ENCODE results near the gene JAKMIP1.

The JAKMIP1 gene

GRCh38 chr4:6180841-6181631, 19.3 kb downstream of the JAKMIP1 start:
- peak; percentile 66 for DNase-seq (ENCODE audit: low read depth)

GRCh38 chr4:6179362-6179761, 21.0 kb downstream of the JAKMIP1 start:
- no peak for DNase-seq (ENCODE audit: low read depth)

GRCh38 chr4:6178757-6179156, 21.6 kb downstream of the JAKMIP1 start:
- no peak for DNase-seq (ENCODE audit: low read depth)

- peak; percentile 55 for DNase-seq (ENCODE audit: low read depth)
These were observed 22.7 kb downstream of the JAKMIP1 start for GRCh38 chr4:6177587-6178197.

GRCh38 chr4:6175426-6175825, 24.9 kb downstream of the JAKMIP1 start:
- DNase-seq (ENCODE audit: low read depth), result no peak

- DNase-seq (ENCODE audit: low read depth), result no peak
These were observed 27.5 kb downstream of the JAKMIP1 start for GRCh38 chr4:6172927-6173200.

- no peak for DNase-seq (ENCODE audit: low read depth)
These were observed 28.0 kb downstream of the JAKMIP1 start for GRCh38 chr4:6172093-6172926.

- DNase-seq (ENCODE audit: low read depth), result no peak
These were observed 31.1 kb downstream of the JAKMIP1 start for GRCh38 chr4:6169239-6169638.

- DNase-seq (ENCODE audit: low read depth), result no peak
These were observed 34.6 kb downstream of the JAKMIP1 start for GRCh38 chr4:6165766-6166165.

- DNase-seq (ENCODE audit: low read depth), result no peak
These were observed 37.5 kb downstream of the JAKMIP1 start for GRCh38 chr4:6162885-6163284.

GRCh38 chr4:6161921-6162464, 38.4 kb downstream of the JAKMIP1 start:
- DNase-seq (ENCODE audit: low read depth), result no peak

GRCh38 chr4:6160536-6160935, 39.8 kb downstream of the JAKMIP1 start:
- DNase-seq (ENCODE audit: low read depth), result no peak

- no peak for DNase-seq (ENCODE audit: low read depth)
These were observed 42.4 kb downstream of the JAKMIP1 start for GRCh38 chr4:6157926-6158325.

- DNase-seq (ENCODE audit: low read depth), result no peak
These were observed 44.2 kb downstream of the JAKMIP1 start for GRCh38 chr4:6155996-6156750.

- no peak for DNase-seq (ENCODE audit: low read depth)
These were observed 45.5 kb downstream of the JAKMIP1 start for GRCh38 chr4:6154875-6155274.

GRCh38 chr4:6153874-6154273, 46.5 kb downstream of the JAKMIP1 start:
- DNase-seq (ENCODE audit: low read depth), result no peak

- no peak for DNase-seq (ENCODE audit: low read depth)
These were observed 47.3 kb downstream of the JAKMIP1 start for GRCh38 chr4:6152869-6153705.

GRCh38 chr4:6150046-6150735, 50.2 kb downstream of the JAKMIP1 start:
- no peak for DNase-seq (ENCODE audit: low read depth)

- no peak for DNase-seq (ENCODE audit: low read depth)
These were observed 51.7 kb downstream of the JAKMIP1 start for GRCh38 chr4:6148506-6149205.

- DNase-seq (ENCODE audit: low read depth), result no peak
These were observed 52.9 kb downstream of the JAKMIP1 start for GRCh38 chr4:6147441-6147840.
